ENCODE results near the gene IARS1.

IARS1 gene

GRCh38 chr9:92290785-92291429 is 2.6 kb downstream of the IARS1 start:
- no peak for TF ChIP-seq CTCF (IDR thresholded peaks at IDR 0.05; ENCODE audit: low read depth, low read length, missing control alignments)
- no peak for DNase-seq (ENCODE audit: extremely low read depth, low read depth)
- H3K4me3 ChIP-seq (replicated peaks; ENCODE audit: low read depth, low read length) = peak overlapping the region; percentile 89; the same call in 1 of the 2 replicates

DNA sequence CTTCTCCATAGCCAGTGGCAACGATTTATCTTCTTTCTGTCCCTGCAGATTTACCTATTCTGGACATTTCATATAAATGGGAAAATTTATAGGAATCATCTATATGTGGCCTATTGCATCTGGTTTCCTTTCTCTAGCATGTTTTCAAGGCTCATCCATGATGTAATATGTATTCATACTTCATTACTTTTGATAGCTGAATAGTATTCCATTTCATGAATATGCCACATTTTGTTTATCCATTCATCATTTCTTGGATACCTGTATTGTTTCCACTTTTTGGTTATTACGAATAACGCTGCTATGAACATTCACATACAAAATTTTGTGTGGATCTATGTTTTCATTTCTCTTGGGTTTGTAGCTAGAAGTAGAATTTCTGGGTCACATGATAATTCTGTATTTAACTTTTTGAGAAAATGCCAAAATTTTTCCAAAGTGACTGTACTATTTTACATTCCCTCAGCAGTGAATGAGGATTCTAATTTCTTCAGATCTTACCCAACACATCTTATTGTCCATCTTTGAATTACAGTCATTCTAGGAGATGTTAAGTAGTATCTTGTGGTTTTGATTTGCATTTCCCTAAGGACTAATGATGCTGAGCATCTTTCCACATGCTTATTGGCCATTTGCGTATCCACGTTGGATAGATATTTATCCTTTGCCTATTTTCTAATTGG is 3.6 kb downstream of the IARS1 start:
- H3K4me3 ChIP-seq (replicated peaks; ENCODE audit: low read depth, low read length) = no peak overlapping the region
- no peak for TF ChIP-seq CTCF (IDR thresholded peaks at IDR 0.05; ENCODE audit: low read depth, low read length, missing control alignments)
- DNase-seq (ENCODE audit: extremely low read depth, low read depth) = no peak

GRCh38 chr9:92279302-92279701 is 14.2 kb downstream of the IARS1 start:
- no peak for DNase-seq (ENCODE audit: extremely low read depth, low read depth)
- H3K4me3 ChIP-seq (replicated peaks; ENCODE audit: low read depth, low read length) = no peak overlapping the region
- TF ChIP-seq CTCF (IDR thresholded peaks at IDR 0.05; ENCODE audit: low read depth, low read length, missing control alignments) = no peak

GRCh38 chr9:92278110-92278509 is 15.4 kb downstream of the IARS1 start:
- no peak for TF ChIP-seq CTCF (IDR thresholded peaks at IDR 0.05; ENCODE audit: low read depth, low read length, missing control alignments)
- DNase-seq (ENCODE audit: extremely low read depth, low read depth) = peak; percentile 58
- no peak overlapping the region for H3K4me3 ChIP-seq (replicated peaks; ENCODE audit: low read depth, low read length)

- DNase-seq (ENCODE audit: extremely low read depth, low read depth) = no peak
- no peak for TF ChIP-seq CTCF (IDR thresholded peaks at IDR 0.05; ENCODE audit: low read depth, low read length, missing control alignments)
- no peak overlapping the region for H3K4me3 ChIP-seq (replicated peaks; ENCODE audit: low read depth, low read length)
Observed at GRCh38 chr9:92276331-92277032, 17.0 kb downstream of the IARS1 start.

DNA sequence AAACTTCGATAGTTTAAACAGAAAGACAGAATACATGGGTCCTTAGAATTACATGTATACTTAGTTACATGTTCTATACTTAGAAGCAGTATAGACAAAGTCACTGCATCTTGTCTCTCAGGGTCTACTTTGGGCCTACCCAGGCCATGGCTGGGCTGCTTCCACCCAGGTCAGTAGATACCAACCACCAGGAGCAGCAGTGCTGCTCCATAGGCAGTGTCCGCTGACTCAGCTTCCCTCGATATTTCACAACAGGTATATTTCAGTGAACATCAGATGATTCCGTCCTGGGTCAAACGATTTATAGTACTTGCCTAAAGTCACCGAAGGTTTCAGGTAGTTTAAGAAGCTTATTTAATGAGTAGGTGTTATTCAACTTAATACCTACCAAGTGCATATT is 18.0 kb downstream of the IARS1 start:
- no peak for DNase-seq (ENCODE audit: extremely low read depth, low read depth)
- no peak for TF ChIP-seq CTCF (IDR thresholded peaks at IDR 0.05; ENCODE audit: low read depth, low read length, missing control alignments)

More for the DNA sequence above, 18.0 kb downstream of the IARS1 start:
- H3K4me3 ChIP-seq (replicated peaks; ENCODE audit: low read depth, low read length) = no peak overlapping the region

Measured in HFF-Myc (cell line).